ENCODE results near the gene TAMALIN. TPM values are rescaled to one million over a fixed set of nuclear protein-coding genes. Genes with fewer than 3 reads are reported as not detected.

TAMALIN gene
- total RNA-seq, 1 experiment from 2014 or later = not detected

- POLR2A ChIA-PET = no interaction called here
- no peak for DNase-seq (ENCODE audit: unreplicated experiment)
- Mint-ChIP-seq H3K27me3 (ENCODE audit: insufficient read depth, unreplicated experiment) (no peaks in the 10 kb centered on the region), H3K36me3 (ENCODE audit: insufficient read depth, unreplicated experiment) (no peaks in the 10 kb centered on the region), H3K4me3 (ENCODE audit: unreplicated experiment) (no peak overlapping the region), H3K9me3 (ENCODE audit: unreplicated experiment) (no peaks in the 10 kb centered on the region), H3K4me1 (ENCODE audit: insufficient read depth, unreplicated experiment) (peaks cover 6% of the 10 kb centered on the region), H3K27ac (ENCODE audit: low read depth, unreplicated experiment) (no peak overlapping the region)
- intact Hi-C loops (cut with micrococcal nuclease) = no loop called here
- CTCF ChIA-PET = interaction anchor here (0.6 kb wide), 1 partner anchor 13 kb away, joined by 3 read pairs; no protein-coding TSS in a partner anchor
- BruUV-seq (replicated peaks) = no TSS peak
- TF ChIP-seq, protein P1, sequence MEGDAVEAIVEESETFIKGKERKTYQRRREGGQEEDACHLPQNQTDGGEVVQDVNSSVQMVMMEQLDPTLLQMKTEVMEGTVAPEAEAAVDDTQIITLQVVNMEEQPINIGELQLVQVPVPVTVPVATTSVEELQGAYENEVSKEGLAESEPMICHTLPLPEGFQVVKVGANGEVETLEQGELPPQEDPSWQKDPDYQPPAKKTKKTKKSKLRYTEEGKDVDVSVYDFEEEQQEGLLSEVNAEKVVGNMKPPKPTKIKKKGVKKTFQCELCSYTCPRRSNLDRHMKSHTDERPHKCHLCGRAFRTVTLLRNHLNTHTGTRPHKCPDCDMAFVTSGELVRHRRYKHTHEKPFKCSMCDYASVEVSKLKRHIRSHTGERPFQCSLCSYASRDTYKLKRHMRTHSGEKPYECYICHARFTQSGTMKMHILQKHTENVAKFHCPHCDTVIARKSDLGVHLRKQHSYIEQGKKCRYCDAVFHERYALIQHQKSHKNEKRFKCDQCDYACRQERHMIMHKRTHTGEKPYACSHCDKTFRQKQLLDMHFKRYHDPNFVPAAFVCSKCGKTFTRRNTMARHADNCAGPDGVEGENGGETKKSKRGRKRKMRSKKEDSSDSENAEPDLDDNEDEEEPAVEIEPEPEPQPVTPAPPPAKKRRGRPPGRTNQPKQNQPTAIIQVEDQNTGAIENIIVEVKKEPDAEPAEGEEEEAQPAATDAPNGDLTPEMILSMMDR (IDR thresholded peaks at IDR 0.05; ENCODE audit: unreplicated experiment) = no peak
Measured at GRCh38 chr12:52041695-52042123, 35.0 kb downstream of the TAMALIN start.

GRCh38 chr12:52042706-52043385, 36.1 kb downstream of the TAMALIN start:
- no peak for DNase-seq (ENCODE audit: unreplicated experiment)
- ChIA-PET POLR2A (interaction anchor here (1.7 kb wide), 1 partner anchor 27 kb away, joined by 6 read pairs; the partner anchor contains the start of gene ATG101), CTCF (interaction anchor here (2.8 kb wide), 2 partner anchors 17 to 40 kb away, joined by 9 to 34 read pairs; no protein-coding TSS in a partner anchor)
- TF ChIP-seq, protein P1 (IDR thresholded peaks at IDR 0.05; ENCODE audit: unreplicated experiment) = no peak
- no peaks in the 10 kb centered on the region for H3K36me3 Mint-ChIP-seq (ENCODE audit: insufficient read depth, unreplicated experiment)
- no peak overlapping the region for H3K4me3 Mint-ChIP-seq (ENCODE audit: unreplicated experiment)
- no TSS peak for BruUV-seq (replicated peaks)
- no peak overlapping the region for H3K27ac Mint-ChIP-seq (ENCODE audit: low read depth, unreplicated experiment)
- no peaks in the 10 kb centered on the region for H3K27me3 Mint-ChIP-seq (ENCODE audit: insufficient read depth, unreplicated experiment)
- peaks cover 6% of the 10 kb centered on the region for H3K4me1 Mint-ChIP-seq (ENCODE audit: insufficient read depth, unreplicated experiment)
- intact Hi-C loops (cut with micrococcal nuclease) = no loop called here
- H3K9me3 Mint-ChIP-seq (ENCODE audit: unreplicated experiment) = no peaks in the 10 kb centered on the region

DNA sequence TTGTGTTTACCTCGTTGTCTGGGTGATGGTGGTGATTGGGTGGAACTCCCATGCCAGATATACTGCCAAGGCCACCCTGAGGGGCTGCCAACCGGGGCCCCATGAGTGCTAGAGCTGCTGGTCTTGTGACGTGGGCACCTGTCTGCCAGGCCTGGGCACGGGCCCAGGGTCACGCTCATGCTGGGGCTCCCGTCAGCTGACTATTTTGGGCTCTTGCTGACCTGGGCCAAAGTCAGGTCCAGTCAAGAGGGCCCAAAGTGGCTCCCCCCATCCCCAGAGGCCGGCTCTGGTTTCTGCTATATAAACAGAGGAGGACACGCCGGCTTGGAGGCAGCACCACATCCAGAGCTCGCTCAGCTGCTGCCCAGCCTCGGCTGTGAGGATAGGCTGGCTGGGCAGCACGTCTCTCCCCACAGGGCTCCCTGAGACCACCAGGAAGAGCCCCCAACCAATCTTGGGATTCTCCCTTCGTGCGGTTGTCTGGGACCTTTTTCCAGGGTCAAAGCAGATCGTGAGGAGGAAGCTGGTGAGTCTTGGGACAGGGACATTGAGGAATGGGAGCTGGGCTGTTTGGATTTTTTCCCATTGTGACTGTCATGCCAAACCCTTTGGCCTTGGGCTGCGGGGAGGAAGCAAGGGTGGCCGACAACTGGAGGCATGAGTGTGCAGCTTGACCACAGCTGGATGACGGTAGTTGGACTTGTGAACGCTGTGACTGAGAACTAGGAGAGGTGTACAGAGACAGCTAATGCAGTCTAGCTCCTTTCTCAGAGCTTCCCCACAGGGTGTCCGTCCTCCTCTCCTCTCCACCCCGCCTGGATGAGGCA, 36.9 kb downstream of the TAMALIN start:
- Mint-ChIP-seq H3K27ac (ENCODE audit: low read depth, unreplicated experiment) (no peak overlapping the region), H3K9me3 (ENCODE audit: unreplicated experiment) (no peaks in the 10 kb centered on the region), H3K4me3 (ENCODE audit: unreplicated experiment) (no peak overlapping the region), H3K27me3 (ENCODE audit: insufficient read depth, unreplicated experiment) (no peaks in the 10 kb centered on the region), H3K36me3 (ENCODE audit: insufficient read depth, unreplicated experiment) (no peaks in the 10 kb centered on the region), H3K4me1 (ENCODE audit: insufficient read depth, unreplicated experiment) (peaks cover 6% of the 10 kb centered on the region)
- CTCF ChIA-PET = interaction anchor here (1.2 to 2.8 kb wide), 3 partner anchors 17 to 63 kb away, joined by 3 to 34 read pairs (median 9); no protein-coding TSS in a partner anchor
- TF ChIP-seq, protein P1 (IDR thresholded peaks at IDR 0.05; ENCODE audit: unreplicated experiment) = no peak
- no TSS peak for BruUV-seq (replicated peaks)
- DNase-seq (ENCODE audit: unreplicated experiment) = no peak
- POLR2A ChIA-PET = interaction anchor here (1.2 to 1.7 kb wide), 3 partner anchors 11 to 26 kb away, joined by 3 to 6 read pairs (median 6); partner anchors contain the start of gene ATG101
- intact Hi-C loops (cut with micrococcal nuclease) = no loop called here

Data from MCF 10A (cell line).